AG04450 (cell line): ENCODE measurements around the gene STRAP. TPM values are rescaled to one million over a fixed set of nuclear protein-coding genes. Genes with fewer than 3 reads are reported as not detected.
"Not testable (repeated sequence)": the region's sequence is repeated elsewhere in the genome, so short reads cannot be mapped to it uniquely, and the experiment has no call there.

ENCODE experiments used
- CTCF ChIA-PET: fragments of 300-600, 350-600 bp; formaldehyde crosslinking; extraction: SDS; loops from one replicate; lab custom pipeline; 2022; ENCODE audit warnings: antibody characterized with exemption, inconsistent platforms; lab: Charles Lee
- POLR2A ChIA-PET: fragments of 350-600 bp; formaldehyde crosslinking; extraction: SDS; loops from one replicate; lab custom pipeline; 2021; ENCODE audit warnings: antibody characterized with exemption, inconsistent platforms; lab: Yijun Ruan, JAX
- DNase-seq: peaks from one replicate; pipeline ENCODE4 v3.0.0-alpha.2; 2011; ENCODE audit warnings: low read depth, low spot score
- H3K27ac ChIP-seq: one replicate; pipeline ENCODE4 v1.5.1; 2012; ENCODE audit warnings: low read depth, low read length, control low read depth
- H3K27me3 ChIP-seq: one replicate; pipeline ENCODE4 v1.6.0; 2012; ENCODE audit warnings: low read length; ENCODE audit not compliant: control insufficient read depth, insufficient read depth
- H3K4me3 ChIP-seq: 2 replicates; pipeline ENCODE4 v1.5.1; 2011; ENCODE audit warnings: mild to moderate bottlenecking, low read depth, low read length, control low read depth
- H3K9me3 ChIP-seq: 2 replicates; pipeline ENCODE4 v1.5.1; 2012; ENCODE audit warnings: low read length; ENCODE audit not compliant: control insufficient read depth, insufficient read depth
- CTCF ChIP-seq: IDR thresholded peaks from 2 replicates; pipeline ENCODE4 v1.5.1; 2011; ENCODE audit warnings: low read depth, low read length, control low read depth, inconsistent platforms
- polyA plus RNA-seq: library from polyadenylated mRNA; depleted of rRNA; stranded (reverse); fragments of >200 nt; gene quantifications from 2 replicates; pipeline ENCODE4 v1.2.3, GENCODE V29; 2011

Gene STRAP
- polyA plus RNA-seq, 1 experiment = 180 TPM

- TF ChIP-seq CTCF = peak; percentile 70
- DNase-seq = no peak
- H3K27me3 ChIP-seq = no peaks in the 10 kb centered on the region
- POLR2A ChIA-PET = interaction anchor here (1.0 kb wide), 1 partner anchor 12 kb away, joined by 12 read pairs; the partner anchor contains the start of gene DERA
- H3K27ac ChIP-seq = no peak overlapping the region
- H3K9me3 ChIP-seq = no peaks in the 10 kb centered on the region
- H3K4me3 ChIP-seq = no peak overlapping the region
- CTCF ChIA-PET = interaction anchor here (0.6 to 5.1 kb wide), 13 partner anchors 10 to 705 kb away, joined by 3 to 51 read pairs (median 4); partner anchors contain the start of gene DERA
Measured at GRCh38 chr12:15899282-15899870, 17.2 kb downstream of the STRAP start.

DNA sequence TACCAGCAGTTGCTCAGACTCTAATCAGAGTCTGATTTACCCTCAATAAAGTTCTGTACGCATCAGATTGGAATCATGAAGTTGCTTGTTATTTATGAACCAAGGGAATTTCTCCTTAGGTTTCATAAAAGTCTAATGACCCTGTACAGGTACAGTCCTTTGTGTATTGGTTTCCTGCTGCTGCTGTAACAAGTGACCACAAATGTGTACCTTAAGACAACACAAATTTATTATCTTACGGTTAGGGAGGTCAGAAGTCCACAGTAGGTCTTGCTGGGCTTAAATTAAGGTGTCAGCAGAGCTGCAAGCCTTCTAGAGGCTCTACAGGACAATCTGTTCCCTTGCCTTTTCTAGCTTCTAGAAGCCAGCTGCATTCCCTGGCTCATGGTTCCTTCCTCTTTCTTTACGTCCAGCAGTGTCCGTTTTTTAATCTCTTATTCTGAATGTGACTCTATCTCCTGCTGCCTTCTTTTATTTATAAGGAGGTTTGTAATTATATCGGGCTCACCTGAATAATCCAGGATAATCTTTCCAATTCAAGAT is 22.3 kb downstream of the STRAP start:
- TF ChIP-seq CTCF = no peak
- Histone ChIP-seq H3K27ac (no peak overlapping the region), H3K9me3 (no peaks in the 10 kb centered on the region), H3K27me3 (no peaks in the 10 kb centered on the region), H3K4me3 (no peak overlapping the region)
- DNase-seq = no peak
- ChIA-PET CTCF (no interaction called here), POLR2A (interaction anchor here (0.7 kb wide), 1 partner anchor 63 kb away, joined by 7 read pairs; no protein-coding TSS in a partner anchor)

- TF ChIP-seq CTCF = no peak
- Histone ChIP-seq H3K4me3 (peak overlapping the region; percentile 72), H3K27ac (no peak overlapping the region), H3K9me3 (no peaks in the 10 kb centered on the region), H3K27me3 (no peaks in the 10 kb centered on the region)
- ChIA-PET POLR2A (interaction anchor here (1.1 to 1.8 kb wide), 3 partner anchors 11 to 72 kb away, joined by 5 to 12 read pairs (median 7); no protein-coding TSS in a partner anchor), CTCF (interaction anchor here (0.7 to 6.1 kb wide), 3 partner anchors 10 to 19 kb away, joined by 4 to 49 read pairs (median 4); no protein-coding TSS in a partner anchor)
- DNase-seq = no peak
Measured at GRCh38 chr12:15910468-15910863, 28.3 kb downstream of the STRAP start.

- CTCF ChIA-PET = interaction anchor here (0.7 to 6.1 kb wide), 4 partner anchors 10 to 18 kb away, joined by 3 to 49 read pairs (median 4); no protein-coding TSS in a partner anchor
- TF ChIP-seq CTCF = no peak
Measured at GRCh38 chr12:15910864-15911721, 28.9 kb downstream of the STRAP start, which contains the start of gene DERA. Gene DERA, plus strand, starts transcription at chr12:15911332. Its CDS starts 52 bp downstream, at chr12:15911384.

GRCh38 chr12:15911931-15912330 is 29.7 kb downstream of the STRAP start:
- DNase-seq, H3K27ac ChIP-seq, H3K9me3 ChIP-seq, H3K27me3 ChIP-seq: not testable (repeated sequence)
- POLR2A ChIA-PET = interaction anchor here (0.9 to 1.8 kb wide), 3 partner anchors 67 to 223 kb away, joined by 5 to 7 read pairs (median 5); no protein-coding TSS in a partner anchor
- CTCF ChIA-PET = interaction anchor here (1.1 to 6.1 kb wide), 2 partner anchors 13 to 14 kb away, joined by 4 to 49 read pairs; no protein-coding TSS in a partner anchor
- H3K4me3 ChIP-seq = peak overlapping the region; percentile 72

More at GRCh38 chr12:15910864-15911721, 28.9 kb downstream of the STRAP start, which contains the start of gene DERA:
- POLR2A ChIA-PET = interaction anchor here (0.6 to 1.8 kb wide), 7 partner anchors 12 to 222 kb away, joined by 3 to 12 read pairs (median 5); no protein-coding TSS in a partner anchor
- Histone ChIP-seq H3K4me3 (peak within 1 kb of the TSS; percentile 72), H3K27ac (peak within 1 kb of the TSS; percentile 84), H3K27me3 (no peaks in the 10 kb centered on the region), H3K9me3 (no peaks in the 10 kb centered on the region)
- no peak for DNase-seq

- H3K9me3 ChIP-seq, H3K27ac ChIP-seq, DNase-seq, H3K4me3 ChIP-seq, H3K27me3 ChIP-seq: not testable (repeated sequence)
- ChIA-PET CTCF (interaction anchor here (0.6 to 2.4 kb wide), 3 partner anchors 15 to 375 kb away, joined by 4 to 10 read pairs (median 8); no protein-coding TSS in a partner anchor), POLR2A (interaction anchor here (0.7 kb wide), 1 partner anchor 24 kb away, joined by 9 read pairs; no protein-coding TSS in a partner anchor)
Measured at GRCh38 chr12:15914131-15914530, 31.9 kb downstream of the STRAP start.
